Right lobe of liver (tissue), 4 donors: ENCODE results near the gene LIG3.

Experiments used
- CTCF ChIP-seq, 4 donors: fragments of 200-600 bp in 3 of 4; fragments of 450-650 bp in 1 of 4; IDR thresholded peaks; one replicate each; pipeline versions ENCODE4 v1.5.1 to v1.8.0; 2016 to 2022; ENCODE audit warnings: antibody characterized with exemption in 4 of 4, mild to moderate bottlenecking in 2 of 4
- POLR2A ChIP-seq: fragments of 450-650 bp; IDR thresholded peaks from one replicate; pipeline ENCODE4 v1.6.1; 2017; ENCODE audit warnings: antibody characterized with exemption, mild to moderate bottlenecking
- donor health status: DM: no; HTN: no; CAD: no.
- donor health status: DM: no; HTN: no; CAD: no.
- donor health status: DM: no; HTN: yes; CAD: no.

- no peak for TF ChIP-seq CTCF (IDR thresholded peaks at IDR 0.05)
- peak; percentile 61 for TF ChIP-seq POLR2A
These were observed 19.0 kb upstream of the LIG3 start, which contains the start of the genes CCT6B and ZNF830 for GRCh38 chr17:34961093-34961911.
